ENCODE data around the gene RUNX1. TPM values are rescaled to one million over a fixed set of nuclear protein-coding genes. Genes with fewer than 3 reads are reported as not detected.

RUNX1 gene
- total RNA-seq, 1 donor from 2014 or later = 18.7 TPM

DNA sequence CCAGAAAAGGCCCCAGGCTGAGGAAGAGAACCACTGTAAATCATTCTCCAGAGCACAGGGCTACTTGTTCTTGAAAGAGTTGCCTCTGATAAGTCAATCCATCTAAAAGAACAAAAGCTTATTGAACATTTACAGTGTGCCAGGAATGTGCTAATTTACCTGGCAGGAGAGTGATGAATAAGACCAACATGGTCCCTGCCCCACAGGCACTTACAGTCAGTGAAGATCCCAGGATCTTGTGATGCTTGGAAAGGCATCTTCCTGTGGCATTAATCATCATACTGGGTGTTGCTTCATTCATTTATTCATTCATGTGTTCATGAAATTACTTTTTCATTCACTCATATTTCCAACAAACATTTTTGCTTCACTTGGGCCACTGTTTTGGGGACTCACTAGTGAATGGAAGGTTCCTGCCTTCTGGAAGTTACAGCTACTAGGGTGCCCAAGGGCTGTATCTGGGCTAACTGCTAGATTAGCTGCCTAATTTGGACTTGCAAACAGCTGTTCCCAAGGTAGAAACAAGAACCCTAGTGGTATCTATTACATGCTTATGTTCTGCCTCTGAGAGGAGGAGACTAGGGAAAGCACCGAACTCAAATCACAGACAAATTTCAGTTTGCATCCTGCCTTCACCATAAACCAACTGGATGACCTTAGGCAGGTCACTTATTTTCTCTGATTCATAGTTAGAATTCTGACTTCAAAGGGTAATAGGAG is 246.8 kb downstream of the RUNX1 start:
- DNase-seq (ENCODE audit: low spot score) = no peak
- TF ChIP-seq CTCF (IDR thresholded peaks at IDR 0.05; ENCODE audit: unreplicated experiment) = no peak
- peaks cover 5% of the 10 kb centered on the region for H3K36me3 Mint-ChIP-seq (ENCODE audit: low read depth, unreplicated experiment)
- no peak overlapping the region for H3K27ac Mint-ChIP-seq (ENCODE audit: unreplicated experiment)
- no peak overlapping the region for H3K4me3 Mint-ChIP-seq (ENCODE audit: unreplicated experiment)
- peaks cover 1% of the 10 kb centered on the region for H3K27me3 Mint-ChIP-seq (ENCODE audit: unreplicated experiment)
- H3K9me3 Mint-ChIP-seq (ENCODE audit: unreplicated experiment) = no peaks in the 10 kb centered on the region
- H3K4me1 Mint-ChIP-seq (ENCODE audit: unreplicated experiment) = peaks cover 2% of the 10 kb centered on the region

GRCh38 chr21:34801519-34802132 is 247.5 kb downstream of the RUNX1 start:
- DNase-seq (ENCODE audit: low spot score) = peak; percentile 28
- H3K27me3 Mint-ChIP-seq (ENCODE audit: unreplicated experiment) = peaks cover 1% of the 10 kb centered on the region

DNA sequence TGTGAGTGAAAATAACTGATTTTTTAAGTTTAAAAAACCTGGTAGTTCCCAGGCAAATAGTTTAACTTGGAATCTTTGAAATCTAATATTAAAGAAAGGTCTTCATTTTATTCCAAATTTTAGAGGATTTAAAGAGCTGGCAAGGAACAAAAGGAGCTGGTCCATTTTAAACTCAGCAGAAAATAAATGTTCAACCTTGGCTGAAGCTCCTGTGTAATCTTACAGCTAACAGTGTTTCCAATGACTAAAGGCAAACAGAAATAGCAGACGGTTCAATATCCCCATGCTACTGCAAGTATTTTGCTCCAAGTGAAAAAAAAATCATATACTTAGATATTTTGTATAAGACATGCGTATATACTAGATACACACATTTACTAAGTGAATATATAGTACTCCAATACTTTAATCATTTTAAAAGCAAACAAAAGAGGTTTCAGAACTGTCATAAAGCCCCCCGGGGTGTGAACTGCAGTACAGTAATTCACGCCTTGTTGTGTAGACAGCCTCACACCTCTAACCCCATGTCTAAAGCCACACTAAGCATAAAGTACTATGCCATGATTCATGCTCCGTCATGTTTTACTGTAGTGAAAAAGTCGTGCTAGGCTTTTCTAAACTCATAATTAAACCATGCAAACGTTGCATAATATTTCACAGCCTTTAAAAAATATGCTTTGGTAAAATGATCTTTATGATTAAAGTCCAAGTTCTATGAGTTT is 248.1 kb downstream of the RUNX1 start:
- TF ChIP-seq CTCF (IDR thresholded peaks at IDR 0.05; ENCODE audit: unreplicated experiment) = no peak
- Mint-ChIP-seq H3K4me3 (ENCODE audit: unreplicated experiment) (no peak overlapping the region), H3K9me3 (ENCODE audit: unreplicated experiment) (no peaks in the 10 kb centered on the region), H3K36me3 (ENCODE audit: low read depth, unreplicated experiment) (no peaks in the 10 kb centered on the region), H3K27me3 (ENCODE audit: unreplicated experiment) (peaks cover 1% of the 10 kb centered on the region), H3K27ac (ENCODE audit: unreplicated experiment) (no peak overlapping the region), H3K4me1 (ENCODE audit: unreplicated experiment) (peaks cover 2% of the 10 kb centered on the region)
- no peak for DNase-seq (ENCODE audit: low spot score)

More at GRCh38 chr21:34801519-34802132, 247.5 kb downstream of the RUNX1 start:
- Mint-ChIP-seq H3K4me3 (ENCODE audit: unreplicated experiment) (no peak overlapping the region), H3K36me3 (ENCODE audit: low read depth, unreplicated experiment) (peaks cover under 1% of the 10 kb centered on the region), H3K27ac (ENCODE audit: unreplicated experiment) (no peak overlapping the region), H3K4me1 (ENCODE audit: unreplicated experiment) (peaks cover 2% of the 10 kb centered on the region), H3K9me3 (ENCODE audit: unreplicated experiment) (no peaks in the 10 kb centered on the region)
- peak; percentile 20 for TF ChIP-seq CTCF (IDR thresholded peaks at IDR 0.05; ENCODE audit: unreplicated experiment)

GRCh38 chr21:34799092-34799491 is 250.0 kb downstream of the RUNX1 start:
- TF ChIP-seq CTCF (IDR thresholded peaks at IDR 0.05; ENCODE audit: unreplicated experiment) = no peak
- Mint-ChIP-seq H3K36me3 (ENCODE audit: low read depth, unreplicated experiment) (no peaks in the 10 kb centered on the region), H3K4me3 (ENCODE audit: unreplicated experiment) (no peak overlapping the region), H3K27me3 (ENCODE audit: unreplicated experiment) (no peaks in the 10 kb centered on the region), H3K4me1 (ENCODE audit: unreplicated experiment) (peaks cover 2% of the 10 kb centered on the region), H3K27ac (ENCODE audit: unreplicated experiment) (no peak overlapping the region), H3K9me3 (ENCODE audit: unreplicated experiment) (no peaks in the 10 kb centered on the region)
- no peak for DNase-seq (ENCODE audit: low spot score)
